ENCODE measurements around the gene TOX3. TPM values are rescaled to one million over a fixed set of nuclear protein-coding genes. Genes with fewer than 3 reads are reported as not detected.

TOX3 gene
- total RNA-seq, 4 donors from 2014 or later: 0.16 to 1.1 (median 0.57) TPM; not detected in 1

DNA sequence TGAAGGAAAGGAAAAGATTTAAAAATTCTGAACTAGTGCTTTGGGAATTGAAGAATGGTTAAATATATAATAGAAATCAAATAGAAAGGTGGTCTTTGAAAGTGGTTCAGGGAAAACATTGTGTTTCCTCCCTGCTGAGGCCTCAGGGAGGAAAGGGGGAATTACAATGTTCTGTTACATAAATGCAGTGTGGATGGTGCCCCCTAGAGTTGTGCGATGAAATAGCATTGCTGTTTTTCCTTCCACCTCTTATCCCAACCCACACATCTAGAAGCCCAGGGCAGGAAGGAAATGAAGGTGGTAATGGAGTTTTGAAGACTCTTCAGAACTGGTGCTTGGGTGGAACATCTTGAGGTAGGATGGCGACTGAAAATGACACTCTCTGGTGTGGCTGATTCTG lies 6.4 kb upstream of the TOX3 start:
- TF ChIP-seq, protein P1, sequence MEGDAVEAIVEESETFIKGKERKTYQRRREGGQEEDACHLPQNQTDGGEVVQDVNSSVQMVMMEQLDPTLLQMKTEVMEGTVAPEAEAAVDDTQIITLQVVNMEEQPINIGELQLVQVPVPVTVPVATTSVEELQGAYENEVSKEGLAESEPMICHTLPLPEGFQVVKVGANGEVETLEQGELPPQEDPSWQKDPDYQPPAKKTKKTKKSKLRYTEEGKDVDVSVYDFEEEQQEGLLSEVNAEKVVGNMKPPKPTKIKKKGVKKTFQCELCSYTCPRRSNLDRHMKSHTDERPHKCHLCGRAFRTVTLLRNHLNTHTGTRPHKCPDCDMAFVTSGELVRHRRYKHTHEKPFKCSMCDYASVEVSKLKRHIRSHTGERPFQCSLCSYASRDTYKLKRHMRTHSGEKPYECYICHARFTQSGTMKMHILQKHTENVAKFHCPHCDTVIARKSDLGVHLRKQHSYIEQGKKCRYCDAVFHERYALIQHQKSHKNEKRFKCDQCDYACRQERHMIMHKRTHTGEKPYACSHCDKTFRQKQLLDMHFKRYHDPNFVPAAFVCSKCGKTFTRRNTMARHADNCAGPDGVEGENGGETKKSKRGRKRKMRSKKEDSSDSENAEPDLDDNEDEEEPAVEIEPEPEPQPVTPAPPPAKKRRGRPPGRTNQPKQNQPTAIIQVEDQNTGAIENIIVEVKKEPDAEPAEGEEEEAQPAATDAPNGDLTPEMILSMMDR (IDR thresholded peaks at IDR 0.05; ENCODE audit: low read depth): no peak

DNA sequence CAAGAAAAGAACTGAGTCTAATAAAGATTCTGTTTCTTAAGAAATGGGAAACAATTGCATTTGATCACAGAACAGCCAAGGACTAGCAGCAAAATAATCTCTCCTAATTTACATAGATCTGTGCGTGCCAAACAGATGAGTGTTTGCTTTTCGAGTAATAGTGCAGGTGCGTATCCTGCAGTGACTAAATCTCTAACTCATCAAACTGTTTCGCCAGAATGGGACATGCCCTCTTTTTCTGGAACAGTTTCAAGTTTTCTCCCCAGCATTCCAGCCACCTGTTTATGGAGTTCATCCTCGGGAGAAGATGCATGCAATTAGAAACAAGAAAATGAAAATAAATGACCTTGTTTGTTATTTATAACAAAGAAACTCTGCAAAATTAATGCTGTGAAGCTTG lies 5.7 kb upstream of the TOX3 start:
- TF ChIP-seq, protein P1 (IDR thresholded peaks at IDR 0.05; ENCODE audit: low read depth): no peak

DNA sequence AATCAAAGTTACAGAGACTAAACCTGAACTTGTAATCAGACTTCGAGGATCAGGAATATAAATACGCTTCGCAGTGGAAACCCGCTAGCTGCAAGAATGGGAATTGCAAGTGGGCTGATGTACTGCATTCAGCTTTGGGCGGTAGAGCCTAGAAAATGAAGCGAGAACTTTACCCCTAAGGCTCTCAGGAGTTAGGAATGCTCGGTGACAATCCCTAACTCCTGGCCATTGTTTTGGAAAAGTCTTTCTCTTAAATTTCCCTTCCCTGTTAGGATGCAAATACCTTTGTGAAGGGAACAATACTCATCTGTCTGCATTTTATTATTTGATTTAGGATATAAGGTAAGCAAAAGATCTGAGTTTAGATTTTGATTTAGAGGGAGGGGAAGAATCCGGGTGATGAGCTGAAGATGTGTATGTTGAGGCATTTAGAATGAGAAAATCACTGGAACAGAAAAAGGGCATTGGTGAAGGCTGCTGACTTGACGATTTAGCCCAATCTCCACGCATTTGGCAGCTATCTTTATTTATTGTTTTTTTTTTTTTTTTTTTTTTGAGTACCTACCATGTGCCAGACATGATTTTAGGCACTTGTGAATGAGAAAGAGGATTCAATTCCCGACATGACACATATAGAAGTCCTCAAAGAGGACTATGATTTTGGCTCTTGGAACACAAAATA lies 2.2 kb upstream of the TOX3 start:
- TF ChIP-seq, protein P1 (IDR thresholded peaks at IDR 0.05; ENCODE audit: low read depth): no peak

GRCh38 chr16:52548261-52549010 lies 1.5 kb upstream of the TOX3 start:
- TF ChIP-seq, protein P1 (IDR thresholded peaks at IDR 0.05; ENCODE audit: low read depth): no peak

GRCh38 chr16:52547834-52548215 lies 882 bp upstream of the TOX3 start:
- TF ChIP-seq, protein P1 (IDR thresholded peaks at IDR 0.05; ENCODE audit: low read depth): no peak

DNA sequence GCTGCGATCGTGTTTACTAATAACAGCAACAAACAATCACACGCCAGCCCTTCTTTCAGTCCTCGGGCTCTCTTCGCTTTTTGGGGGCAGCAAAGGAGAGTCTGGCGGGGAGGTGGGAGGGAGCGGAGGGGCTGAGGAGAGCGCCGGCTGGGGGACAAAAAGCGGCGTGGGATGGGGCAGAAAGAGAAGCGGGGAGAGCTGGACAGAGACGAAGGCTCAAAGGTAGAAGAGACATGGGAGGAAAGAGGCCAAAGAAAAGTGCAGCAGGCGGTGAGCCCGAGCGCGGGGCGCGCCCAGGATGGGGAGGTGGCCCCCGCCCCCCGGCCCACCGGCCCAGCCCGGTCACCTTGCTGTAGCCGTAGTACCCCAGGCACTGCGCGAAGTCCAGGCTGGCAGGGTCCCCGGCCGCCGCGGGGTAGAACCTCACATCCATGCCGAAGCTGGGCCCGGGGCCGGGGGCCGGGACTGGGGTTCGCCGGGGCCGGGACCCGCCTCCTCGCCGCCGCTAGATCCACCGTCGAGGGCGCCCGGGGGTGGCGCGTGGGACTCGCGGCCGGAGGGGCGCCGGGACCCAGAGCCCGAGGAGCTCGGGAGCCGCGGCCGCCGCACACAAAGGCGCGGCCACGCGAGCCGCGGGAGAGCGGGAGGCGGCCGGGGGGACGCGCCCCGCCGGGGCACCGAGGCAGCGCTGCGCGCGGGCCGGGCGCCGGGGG lies 496 bp downstream of the TOX3 start:
- TF ChIP-seq, protein P1 (IDR thresholded peaks at IDR 0.05; ENCODE audit: low read depth): no peak

- TF ChIP-seq, protein P1 (IDR thresholded peaks at IDR 0.05; ENCODE audit: low read depth): no peak
Measured at GRCh38 chr16:52545898-52546266, 1.1 kb downstream of the TOX3 start.
